Measurements from ENCODE around the gene ELF1.

Gene ELF1

DNA sequence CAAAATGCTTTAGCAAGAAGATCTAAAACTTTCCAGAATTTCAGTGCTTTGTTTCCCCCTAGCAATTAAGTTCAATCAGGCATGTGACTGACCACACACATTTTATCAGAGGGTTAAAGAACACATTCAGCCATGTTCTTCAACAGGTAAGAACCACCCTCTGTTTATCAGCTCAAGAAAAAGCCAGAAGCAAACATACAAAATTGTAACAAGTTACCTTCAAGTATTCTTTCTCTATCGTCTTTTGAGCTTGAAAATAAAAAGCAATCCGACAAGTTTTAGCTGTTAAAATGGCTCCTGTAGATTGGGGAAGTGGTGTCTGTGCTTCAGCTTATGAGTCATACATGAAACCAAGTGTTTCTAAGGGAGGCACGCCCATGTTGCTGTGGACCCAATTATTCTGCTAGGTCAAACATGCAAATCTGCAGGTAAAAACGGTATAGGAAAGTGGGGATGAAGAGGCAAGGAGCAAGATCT lies at the start of gene ELF1:
Gene ELF1, minus strand, starts transcription at position 306 of the 477 bp plus-strand sequence. CDS start 37,262 bp downstream, outside the sequence.
- Histone ChIP-seq H3K4me1 (ENCODE audit: control insufficient read depth, insufficient read depth, low read length) (peaks cover 29% of the 10 kb centered on the region), H3K36me3 (ENCODE audit: control insufficient read depth, insufficient read depth, low read length) (no peaks in the 10 kb centered on the region), H3K9me3 (ENCODE audit: control insufficient read depth, low read length) (no peaks in the 10 kb centered on the region), H3K27me3 (ENCODE audit: control insufficient read depth, insufficient read depth, low read length) (no peaks in the 10 kb centered on the region), H3K9ac (ENCODE audit: low read length) (peak within 1 kb of the TSS; percentile 69), H3K4me3 (ENCODE audit: low read length) (peak within 1 kb of the TSS; percentile 5)

DNA sequence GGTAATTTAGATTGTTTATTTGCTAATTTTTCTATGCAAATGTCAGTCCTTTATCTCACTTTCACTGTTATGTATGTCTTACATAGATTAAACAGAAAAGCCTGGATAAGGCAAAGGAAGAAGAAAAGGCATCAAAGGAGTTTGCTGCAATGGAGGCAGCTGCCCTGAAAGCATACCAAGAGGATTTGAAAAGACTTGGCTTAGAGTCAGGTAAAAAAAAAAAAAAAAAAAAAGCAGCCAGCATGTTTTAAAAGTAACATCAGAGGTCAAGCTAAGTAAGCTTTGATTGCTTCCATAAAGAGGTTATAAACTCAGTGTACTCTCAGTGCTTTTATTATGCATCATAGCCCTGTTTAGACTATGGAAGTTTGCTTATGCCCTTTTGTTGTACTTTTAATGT lies 46.0 kb upstream of the ELF1 start:
- H3K36me3 ChIP-seq (ENCODE audit: control insufficient read depth, insufficient read depth, low read length) = no peaks in the 10 kb centered on the region
- H3K4me1 ChIP-seq (ENCODE audit: control insufficient read depth, insufficient read depth, low read length) = no peaks in the 10 kb centered on the region
- no peak overlapping the region for H3K4me3 ChIP-seq (ENCODE audit: low read length)
- no peaks in the 10 kb centered on the region for H3K27me3 ChIP-seq (ENCODE audit: control insufficient read depth, insufficient read depth, low read length)
- H3K9ac ChIP-seq (ENCODE audit: low read length) = no peak overlapping the region
- H3K9me3 ChIP-seq (ENCODE audit: control insufficient read depth, low read length) = no peaks in the 10 kb centered on the region

DNA sequence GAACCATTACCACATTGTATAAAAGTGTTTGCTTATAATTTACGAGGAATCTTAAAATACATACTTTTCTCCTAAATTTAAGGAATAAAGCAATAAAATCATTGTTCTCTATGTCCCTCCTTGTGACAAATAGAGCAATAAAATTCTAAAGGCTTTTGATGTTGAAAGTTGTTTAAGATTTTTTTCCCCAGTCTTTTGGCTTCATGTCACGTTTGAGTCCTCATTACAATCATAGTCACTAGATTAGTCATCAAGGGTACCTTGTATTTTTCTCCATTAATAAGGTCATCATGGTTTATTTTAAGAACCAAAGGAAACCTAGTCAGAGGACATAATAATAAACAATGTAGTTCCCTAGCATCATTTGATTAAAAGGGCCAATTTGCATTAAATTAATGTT lies 45.4 kb upstream of the ELF1 start:
- Histone ChIP-seq H3K9ac (ENCODE audit: low read length) (no peak overlapping the region), H3K4me1 (ENCODE audit: control insufficient read depth, insufficient read depth, low read length) (no peaks in the 10 kb centered on the region), H3K27me3 (ENCODE audit: control insufficient read depth, insufficient read depth, low read length) (no peaks in the 10 kb centered on the region), H3K4me3 (ENCODE audit: low read length) (no peak overlapping the region), H3K9me3 (ENCODE audit: control insufficient read depth, low read length) (no peaks in the 10 kb centered on the region), H3K36me3 (ENCODE audit: control insufficient read depth, insufficient read depth, low read length) (no peaks in the 10 kb centered on the region)

DNA sequence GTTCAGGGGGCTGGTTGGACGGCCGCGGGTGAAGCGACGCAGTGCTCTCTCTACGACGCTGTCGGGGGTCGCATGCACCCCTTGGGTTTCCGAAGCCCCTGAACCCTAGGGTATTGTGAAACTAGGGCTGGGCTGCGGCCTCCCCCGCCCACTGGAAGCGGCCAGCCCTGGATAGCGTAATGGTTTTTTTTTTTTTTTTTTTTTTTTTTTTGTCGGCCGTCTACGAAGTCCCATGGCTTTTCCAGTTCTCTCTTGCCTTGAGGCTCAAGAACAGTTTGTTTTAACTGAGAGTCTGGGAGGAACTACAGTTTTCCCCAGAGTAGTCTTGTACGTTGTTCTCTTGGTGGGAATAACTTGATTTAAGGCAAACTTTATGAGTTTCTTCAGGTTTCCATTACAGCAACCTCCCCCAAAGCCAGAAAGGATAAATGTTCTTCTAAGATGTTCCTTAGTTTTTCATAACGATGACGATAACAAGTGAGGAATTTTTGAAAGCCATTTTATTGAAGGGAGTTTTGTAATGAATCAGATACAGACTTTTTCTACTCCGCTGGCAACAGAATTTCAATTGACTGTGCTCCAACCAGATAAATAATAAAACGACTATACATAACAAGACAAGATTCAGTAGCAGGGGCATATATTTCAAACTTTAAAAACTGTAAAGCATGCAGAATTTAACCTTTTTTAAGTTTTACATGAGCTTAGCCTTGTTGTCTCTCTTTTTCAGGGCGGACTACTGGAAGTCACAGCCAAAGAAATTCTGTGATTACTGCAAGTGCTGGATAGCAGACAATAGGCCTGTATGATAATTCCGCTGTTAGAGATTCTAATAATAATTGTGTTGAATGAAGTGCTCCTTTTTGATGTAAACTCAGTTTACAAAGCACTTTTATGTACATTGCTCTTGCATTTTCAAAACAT lies 43.1 kb upstream of the ELF1 start:
- no peaks in the 10 kb centered on the region for H3K9me3 ChIP-seq (ENCODE audit: control insufficient read depth, low read length)
- H3K36me3 ChIP-seq (ENCODE audit: control insufficient read depth, insufficient read depth, low read length) = no peaks in the 10 kb centered on the region
- peaks cover 13% of the 10 kb centered on the region for H3K4me1 ChIP-seq (ENCODE audit: control insufficient read depth, insufficient read depth, low read length)
- peak overlapping the region; percentile 86 for H3K9ac ChIP-seq (ENCODE audit: low read length)
- no peaks in the 10 kb centered on the region for H3K27me3 ChIP-seq (ENCODE audit: control insufficient read depth, insufficient read depth, low read length)
- H3K4me3 ChIP-seq (ENCODE audit: low read length) = peak overlapping the region; percentile 83

DNA sequence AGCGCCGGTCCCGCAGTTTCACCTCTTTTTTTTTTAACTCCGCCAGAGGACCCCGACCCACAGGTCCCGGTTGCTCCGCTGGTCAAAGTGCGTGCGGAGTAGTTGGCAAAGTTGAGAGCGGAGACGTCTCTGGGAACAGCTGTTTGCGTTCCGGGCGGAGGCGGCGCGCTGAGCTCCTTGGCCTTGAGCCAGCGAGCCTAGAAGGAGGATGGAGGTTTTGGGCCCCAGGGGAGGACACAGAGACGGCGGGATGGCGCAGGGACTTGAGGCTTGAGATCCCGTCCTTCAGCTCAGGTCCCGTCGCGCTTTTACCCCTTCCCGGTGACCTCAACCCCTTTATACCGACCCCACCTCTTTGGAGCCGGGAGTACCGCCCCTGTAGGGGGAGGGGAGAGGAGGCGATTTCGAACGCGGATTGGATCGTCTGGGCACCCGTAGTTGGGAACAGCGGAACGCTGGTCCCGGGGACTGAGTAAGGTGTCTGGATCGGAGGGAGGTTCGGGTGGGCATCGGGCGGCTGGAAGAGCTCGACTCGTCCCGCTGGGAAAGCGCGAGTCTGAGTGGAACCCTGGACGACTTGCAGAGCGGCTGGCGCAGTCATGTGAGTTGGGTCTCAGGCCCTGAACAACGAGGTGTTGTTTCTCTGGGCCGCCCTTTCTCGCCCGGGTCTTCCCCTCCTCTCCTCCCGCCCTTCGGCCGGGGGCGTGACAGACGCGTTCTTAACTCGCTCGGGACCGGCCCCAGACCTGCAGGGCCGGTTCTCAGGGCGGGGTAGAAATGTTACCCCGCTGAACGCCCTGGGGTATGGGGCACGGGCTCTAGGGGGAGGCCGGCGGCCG lies 42.2 kb upstream of the ELF1 start, which contains the start of gene WBP4:
Gene WBP4, plus strand, starts transcription at position 435 of the 839 bp plus-strand sequence. Its CDS starts 165 bp downstream, at position 600.
- peak within 1 kb of the TSS; percentile 86 for H3K9ac ChIP-seq (ENCODE audit: low read length)
- H3K4me3 ChIP-seq (ENCODE audit: low read length) = peak within 1 kb of the TSS; percentile 83
- no peaks in the 10 kb centered on the region for H3K9me3 ChIP-seq (ENCODE audit: control insufficient read depth, low read length)
- H3K36me3 ChIP-seq (ENCODE audit: control insufficient read depth, insufficient read depth, low read length) = no peaks in the 10 kb centered on the region
- peaks cover 22% of the 10 kb centered on the region for H3K4me1 ChIP-seq (ENCODE audit: control insufficient read depth, insufficient read depth, low read length)
- no peaks in the 10 kb centered on the region for H3K27me3 ChIP-seq (ENCODE audit: control insufficient read depth, insufficient read depth, low read length)

DNA sequence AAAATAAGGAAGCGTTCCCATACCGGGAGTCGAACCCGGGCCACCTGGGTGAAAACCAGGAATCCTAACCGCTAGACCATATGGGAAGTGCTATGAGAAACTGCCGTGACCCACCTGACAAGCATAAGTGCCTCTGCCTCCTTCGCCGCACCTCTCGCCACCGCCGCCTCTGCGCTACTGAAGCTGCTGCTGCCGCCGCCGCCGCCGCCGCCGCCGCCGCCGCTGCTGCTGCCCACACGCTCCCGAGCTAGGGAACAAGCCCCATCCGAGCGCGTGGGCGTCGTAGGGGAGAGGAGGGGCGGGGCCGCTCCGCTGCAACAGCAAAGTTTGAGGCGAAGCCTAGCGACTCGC lies 41.6 kb upstream of the ELF1 start:
- H3K4me1 ChIP-seq (ENCODE audit: control insufficient read depth, insufficient read depth, low read length) = peaks cover 27% of the 10 kb centered on the region
- H3K36me3 ChIP-seq (ENCODE audit: control insufficient read depth, insufficient read depth, low read length) = no peaks in the 10 kb centered on the region
- H3K9me3 ChIP-seq (ENCODE audit: control insufficient read depth, low read length) = no peaks in the 10 kb centered on the region
- H3K9ac ChIP-seq (ENCODE audit: low read length) = peak overlapping the region; percentile 86
- H3K27me3 ChIP-seq (ENCODE audit: control insufficient read depth, insufficient read depth, low read length) = no peaks in the 10 kb centered on the region
- peak overlapping the region; percentile 83 for H3K4me3 ChIP-seq (ENCODE audit: low read length)

DNA sequence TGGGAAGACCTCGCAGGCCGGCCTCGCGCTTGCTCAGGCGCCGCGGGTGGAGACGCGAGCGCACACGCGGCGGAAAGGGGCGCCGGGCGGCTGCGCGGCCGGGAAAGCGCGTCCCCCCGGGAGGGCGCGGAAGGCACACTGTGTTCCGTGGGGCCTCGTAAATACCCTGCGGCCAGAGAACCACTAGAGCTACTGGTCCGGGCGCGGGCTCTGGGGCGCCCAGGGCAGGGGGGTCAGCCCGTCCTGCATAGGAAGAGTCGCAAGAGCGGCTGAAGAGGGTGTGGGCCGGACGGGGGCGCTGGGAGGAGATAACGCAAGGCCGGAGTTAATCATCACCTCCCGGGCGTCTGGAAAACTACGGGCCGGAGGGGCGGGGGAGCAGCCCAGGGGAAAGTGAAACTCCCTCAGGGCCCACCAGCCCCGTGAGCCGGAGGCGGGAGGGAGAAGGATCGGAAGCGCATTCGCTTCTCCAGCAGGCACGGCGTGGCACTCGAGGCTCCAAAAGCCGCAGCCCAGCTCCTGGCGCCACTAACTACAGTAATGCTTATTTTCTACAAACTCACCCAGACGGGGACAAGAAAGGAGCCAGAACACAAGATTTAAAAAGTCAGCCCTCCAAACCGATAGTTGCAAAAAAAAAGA lies 41.1 kb upstream of the ELF1 start:
- Histone ChIP-seq H3K9ac (ENCODE audit: low read length) (peak overlapping the region; percentile 86), H3K36me3 (ENCODE audit: control insufficient read depth, insufficient read depth, low read length) (no peaks in the 10 kb centered on the region), H3K9me3 (ENCODE audit: control insufficient read depth, low read length) (no peaks in the 10 kb centered on the region), H3K4me1 (ENCODE audit: control insufficient read depth, insufficient read depth, low read length) (peaks cover 28% of the 10 kb centered on the region), H3K27me3 (ENCODE audit: control insufficient read depth, insufficient read depth, low read length) (no peaks in the 10 kb centered on the region), H3K4me3 (ENCODE audit: low read length) (peak overlapping the region; percentile 83)

DNA sequence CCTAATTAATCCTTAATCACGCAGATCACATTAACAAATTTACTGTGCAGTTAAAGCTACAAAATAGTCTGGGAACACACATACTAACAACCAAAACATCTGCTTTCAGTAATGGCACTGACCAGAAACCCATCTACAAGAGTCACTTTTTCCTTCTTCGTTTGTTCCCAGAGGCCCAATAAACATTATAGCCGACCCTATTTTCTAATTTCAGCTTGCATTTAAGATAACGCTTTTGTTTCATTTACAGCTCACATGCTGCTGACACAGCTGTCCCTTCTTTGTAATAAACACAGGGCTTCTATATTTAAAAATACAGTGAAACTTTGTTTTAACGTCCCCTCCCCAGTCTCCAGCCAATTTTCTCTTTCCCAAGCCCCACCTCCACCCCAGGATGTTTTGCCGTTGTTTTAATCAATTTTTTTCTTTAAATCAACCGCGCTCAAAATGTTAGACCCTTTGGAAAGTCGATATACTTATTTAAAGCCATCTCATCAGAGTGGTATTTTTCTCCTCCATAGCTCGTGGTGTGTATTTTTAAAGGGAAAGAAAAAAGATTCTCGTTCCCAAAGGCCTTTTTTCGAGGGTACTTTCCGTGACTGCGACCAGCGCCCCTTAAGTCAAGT lies 40.5 kb upstream of the ELF1 start:
- peak overlapping the region; percentile 83 for H3K4me3 ChIP-seq (ENCODE audit: low read length)

DNA sequence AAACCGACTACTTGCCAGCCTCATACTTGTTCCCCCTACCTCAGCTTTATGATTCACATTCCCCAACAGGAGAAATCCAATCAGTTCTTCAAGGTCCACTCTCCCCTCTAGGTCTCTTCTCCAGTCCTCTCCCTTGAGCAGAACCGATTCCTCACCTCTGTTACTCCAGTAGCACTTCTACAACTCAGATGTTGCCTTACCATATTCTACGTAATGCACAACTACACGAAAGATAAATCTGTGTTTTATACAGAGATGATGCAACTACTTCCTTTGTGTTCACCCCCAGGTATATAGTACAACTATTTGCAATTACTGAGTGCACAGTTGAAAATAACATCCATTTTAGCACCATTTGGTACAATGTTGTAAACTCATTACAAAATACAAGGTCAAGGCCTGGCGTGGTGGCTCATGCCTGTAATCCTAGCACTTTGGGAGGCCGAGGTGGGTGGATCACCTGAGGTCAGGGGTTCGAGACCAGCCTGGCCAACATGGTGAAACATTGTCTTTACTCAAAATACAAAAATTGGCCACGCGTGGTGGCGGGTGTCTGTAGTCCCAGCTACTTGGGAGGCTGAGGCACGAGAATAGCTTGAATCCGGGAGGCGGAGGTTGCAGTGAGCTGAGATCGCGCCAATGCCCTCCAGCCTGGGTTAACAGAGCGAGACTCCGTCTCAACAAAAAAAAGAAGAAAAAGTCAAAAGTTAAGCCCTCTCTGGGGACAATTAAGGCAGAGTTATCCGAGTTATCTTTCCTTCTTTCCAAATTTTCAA lies 39.4 kb upstream of the ELF1 start:
- no peak overlapping the region for H3K4me3 ChIP-seq (ENCODE audit: low read length)
- no peaks in the 10 kb centered on the region for H3K27me3 ChIP-seq (ENCODE audit: control insufficient read depth, insufficient read depth, low read length)
- peak overlapping the region; percentile 86 for H3K9ac ChIP-seq (ENCODE audit: low read length)
- H3K9me3 ChIP-seq (ENCODE audit: control insufficient read depth, low read length) = no peaks in the 10 kb centered on the region
- peaks cover 44% of the 10 kb centered on the region for H3K4me1 ChIP-seq (ENCODE audit: control insufficient read depth, insufficient read depth, low read length)
- H3K36me3 ChIP-seq (ENCODE audit: control insufficient read depth, insufficient read depth, low read length) = no peaks in the 10 kb centered on the region

More for the DNA sequence above, 40.5 kb upstream of the ELF1 start:
- Histone ChIP-seq H3K9ac (ENCODE audit: low read length) (peak overlapping the region; percentile 86), H3K9me3 (ENCODE audit: control insufficient read depth, low read length) (no peaks in the 10 kb centered on the region), H3K4me1 (ENCODE audit: control insufficient read depth, insufficient read depth, low read length) (peaks cover 35% of the 10 kb centered on the region), H3K27me3 (ENCODE audit: control insufficient read depth, insufficient read depth, low read length) (no peaks in the 10 kb centered on the region), H3K36me3 (ENCODE audit: control insufficient read depth, insufficient read depth, low read length) (no peaks in the 10 kb centered on the region)

DNA sequence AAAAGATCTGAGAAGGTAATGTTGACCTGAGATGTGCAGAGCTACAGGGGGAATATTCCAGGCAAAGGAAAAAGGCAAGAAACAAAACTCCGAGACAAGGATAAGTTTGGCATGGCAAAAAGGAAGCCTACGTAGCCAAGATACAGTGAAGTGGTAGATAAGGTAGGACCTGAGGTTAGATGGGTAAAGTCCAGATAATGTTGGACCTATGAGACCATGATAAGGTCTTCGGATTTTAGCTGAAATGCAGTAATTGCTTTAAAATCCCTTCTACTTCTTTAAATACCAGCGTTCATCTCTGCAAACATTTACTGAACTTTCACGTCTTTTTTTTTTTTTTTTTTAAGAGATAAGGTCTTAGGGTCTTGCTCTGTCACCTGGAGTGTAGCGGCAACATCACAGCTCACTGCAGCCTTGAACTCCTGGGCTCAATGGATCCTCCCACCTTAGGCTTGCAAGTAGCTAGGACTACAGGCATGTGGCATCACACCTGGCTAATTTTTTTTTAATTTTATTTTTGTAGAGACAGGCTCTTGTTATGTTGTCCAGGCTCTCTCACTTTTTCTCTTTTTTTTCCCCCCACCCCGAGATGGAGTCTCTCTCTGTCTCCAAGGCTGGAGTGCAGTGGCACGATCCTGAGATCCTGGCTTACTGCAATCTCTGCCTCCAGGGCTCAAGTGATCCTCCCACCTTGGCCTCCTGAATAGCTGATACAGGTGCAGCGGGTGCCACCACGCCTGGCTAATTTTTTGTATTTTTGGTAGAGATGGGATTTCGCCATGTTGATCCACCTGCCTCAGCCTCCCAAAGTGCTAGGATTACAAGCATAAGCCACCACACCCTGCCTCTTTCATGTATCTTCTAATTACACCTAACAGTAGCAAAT lies 38.0 kb upstream of the ELF1 start:
- Histone ChIP-seq H3K4me3 (ENCODE audit: low read length) (no peak overlapping the region), H3K4me1 (ENCODE audit: control insufficient read depth, insufficient read depth, low read length) (peaks cover 44% of the 10 kb centered on the region), H3K36me3 (ENCODE audit: control insufficient read depth, insufficient read depth, low read length) (no peaks in the 10 kb centered on the region)

More for the DNA sequence above, 38.0 kb upstream of the ELF1 start:
- H3K9ac ChIP-seq (ENCODE audit: low read length) = no peak overlapping the region
- no peaks in the 10 kb centered on the region for H3K9me3 ChIP-seq (ENCODE audit: control insufficient read depth, low read length)
- H3K27me3 ChIP-seq (ENCODE audit: control insufficient read depth, insufficient read depth, low read length) = no peaks in the 10 kb centered on the region

All from mucosa of stomach (tissue), 1 donor.